ENCODE measurements around the gene PHACTR4. TPM values are rescaled to one million over a fixed set of nuclear protein-coding genes. Genes with fewer than 3 reads are reported as not detected.
A peak's percentile ranks its signal among the peaks of the same experiment; 100 is the strongest.
"Not testable (repeated sequence)": the region's sequence is repeated elsewhere in the genome, so short reads cannot be mapped to it uniquely, and the experiment has no call there.

PHACTR4 gene
- total RNA-seq, 2 experiments from 2014 or later = 24.8 to 25.7 TPM

GRCh38 chr1:28509705-28510272 is 140.2 kb downstream of the PHACTR4 start:
- Mint-ChIP-seq H3K4me3 (peak overlapping the region; percentile 98), H3K36me3 (ENCODE audit: low read depth) (peaks cover 87% of the 10 kb centered on the region), H3K9me3 (no peaks in the 10 kb centered on the region), H3K27ac (peak overlapping the region; percentile 97), H3K4me1 (peaks cover 62% of the 10 kb centered on the region), H3K27me3 (no peaks in the 10 kb centered on the region)
- ChIA-PET CTCF (interaction anchor here (0.6 to 2.8 kb wide), 5 partner anchors 11 to 241 kb away, joined by 3 to 12 read pairs (median 4); partner anchors contain the start of gene TRNAU1AP), POLR2A (interaction anchor here (1.0 to 14.5 kb wide), 18 partner anchors 9 to 672 kb away, joined by 3 to 264 read pairs (median 8); partner anchors contain the start of genes GMEB1, MED18, PHACTR4 and RNU11)
- DNase-seq = no peak

- H3K36me3 Mint-ChIP-seq (ENCODE audit: low read depth) = peaks cover 90% of the 10 kb centered on the region
- ChIA-PET POLR2A (interaction anchor here (1.0 to 14.5 kb wide), 19 partner anchors 8 to 671 kb away, joined by 3 to 264 read pairs (median 5); partner anchors contain the start of genes GMEB1, MED18, PHACTR4 and RNU11), CTCF (interaction anchor here (0.6 to 2.8 kb wide), 4 partner anchors 43 to 241 kb away, joined by 3 to 12 read pairs (median 4); partner anchors contain the start of gene TRNAU1AP)
- H3K4me3 Mint-ChIP-seq = peak overlapping the region; percentile 98
- no peak for DNase-seq
- H3K9me3 Mint-ChIP-seq = no peaks in the 10 kb centered on the region
- H3K27me3 Mint-ChIP-seq = no peaks in the 10 kb centered on the region
- H3K27ac Mint-ChIP-seq = peak overlapping the region; percentile 97
- H3K4me1 Mint-ChIP-seq = peaks cover 61% of the 10 kb centered on the region
These were observed 140.9 kb downstream of the PHACTR4 start for GRCh38 chr1:28510273-28510969.

DNA sequence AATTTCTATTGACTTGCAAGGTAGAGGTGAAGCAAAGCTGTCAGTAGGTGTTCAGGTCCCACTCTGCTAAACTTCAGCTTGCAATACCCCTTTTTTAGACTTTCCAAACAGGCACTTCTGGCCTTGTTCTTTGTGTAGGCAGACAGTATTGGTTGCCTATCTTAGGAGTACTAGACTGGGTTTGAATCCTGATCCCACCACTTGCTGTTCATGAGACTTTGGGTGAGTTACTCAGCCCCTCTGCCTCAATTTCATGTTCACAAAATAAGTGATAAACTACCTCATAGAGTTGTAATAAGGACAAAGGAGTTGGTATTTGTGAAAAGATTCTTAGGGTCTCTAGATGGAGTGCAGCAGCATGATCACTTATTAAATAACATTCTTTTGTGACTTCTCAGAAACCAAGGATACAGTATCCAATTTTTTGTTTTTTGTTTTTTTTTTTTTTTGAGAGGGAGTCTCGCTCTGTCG is 141.5 kb downstream of the PHACTR4 start:
- Mint-ChIP-seq H3K27ac (peak overlapping the region; percentile 97), H3K4me3 (peak overlapping the region; percentile 98), H3K9me3 (no peaks in the 10 kb centered on the region), H3K4me1 (peaks cover 58% of the 10 kb centered on the region), H3K36me3 (ENCODE audit: low read depth) (peaks cover 84% of the 10 kb centered on the region), H3K27me3 (no peaks in the 10 kb centered on the region)
- no peak for DNase-seq
- ChIA-PET POLR2A (interaction anchor here (0.6 to 14.5 kb wide), 12 partner anchors 7 to 263 kb away, joined by 3 to 264 read pairs (median 17); partner anchors contain the start of genes GMEB1, MED18, PHACTR4 and TAF12), CTCF (interaction anchor here (1.7 kb wide), 1 partner anchor 101 kb away, joined by 5 read pairs; no protein-coding TSS in a partner anchor)

DNA sequence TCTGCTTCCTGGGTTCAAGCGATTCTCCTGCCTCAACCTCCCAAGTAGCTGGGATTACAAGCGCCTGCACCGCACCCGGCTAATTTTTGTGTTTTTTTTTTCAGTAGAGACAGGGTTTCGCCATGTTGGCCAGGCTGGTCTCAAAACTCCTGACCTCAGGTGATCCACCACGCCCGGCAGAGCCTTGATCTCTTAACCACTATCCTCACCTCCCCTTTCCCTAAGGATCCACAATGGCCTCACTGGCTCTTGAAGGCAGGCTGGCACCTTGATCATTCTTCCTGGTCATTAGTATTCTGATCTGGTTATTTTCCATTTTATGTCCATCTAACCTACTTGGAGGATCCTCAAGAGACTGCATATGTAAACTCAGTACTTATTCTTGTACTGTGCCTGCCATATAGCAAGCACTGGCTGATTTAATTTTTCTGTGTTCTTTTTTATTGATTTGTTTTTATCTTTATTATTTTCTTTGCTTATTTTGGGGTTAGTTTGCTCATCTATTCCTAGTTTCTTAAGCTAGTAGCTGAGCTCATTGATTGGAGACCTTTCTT is 142.6 kb downstream of the PHACTR4 start:
- H3K4me1 Mint-ChIP-seq = peaks cover 63% of the 10 kb centered on the region
- peaks cover 73% of the 10 kb centered on the region for H3K36me3 Mint-ChIP-seq (ENCODE audit: low read depth)
- no peak for DNase-seq
- CTCF ChIA-PET = interaction anchor here (0.7 to 1.7 kb wide), 4 partner anchors 11 to 144 kb away, joined by 3 to 7 read pairs (median 5); no protein-coding TSS in a partner anchor
- no peaks in the 10 kb centered on the region for H3K27me3 Mint-ChIP-seq
- POLR2A ChIA-PET = interaction anchor here (1.0 to 14.5 kb wide), 5 partner anchors 41 to 137 kb away, joined by 3 to 264 read pairs (median 4); partner anchors contain the start of genes RNU11, TAF12 and TRNAU1AP
- H3K4me3 Mint-ChIP-seq = peak overlapping the region; percentile 67
- no peaks in the 10 kb centered on the region for H3K9me3 Mint-ChIP-seq
- H3K27ac Mint-ChIP-seq = peak overlapping the region; percentile 80

GRCh38 chr1:28514445-28514933 is 144.9 kb downstream of the PHACTR4 start:
- H3K27ac Mint-ChIP-seq = peak overlapping the region; percentile 42

DNA sequence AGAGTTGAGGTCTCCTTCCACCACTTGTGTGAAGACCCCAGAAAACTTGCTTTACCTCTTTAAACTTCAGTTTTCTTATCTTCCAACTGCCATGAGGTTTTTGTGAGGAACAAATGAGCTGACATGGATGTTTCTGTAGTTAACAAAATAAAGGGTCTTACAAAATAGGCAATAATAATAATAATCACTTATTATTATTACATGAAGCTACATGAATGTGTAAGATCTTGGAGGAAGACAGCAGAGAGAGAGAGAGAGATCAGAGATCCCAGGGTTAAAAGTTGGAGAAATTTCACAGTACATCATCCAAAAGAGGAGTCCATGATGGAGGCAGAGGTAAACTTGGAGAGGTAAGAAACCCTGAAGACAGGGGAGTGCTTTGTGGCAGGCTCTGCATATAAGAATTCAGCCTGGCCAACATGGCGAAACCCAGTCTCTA is 147.0 kb downstream of the PHACTR4 start:
- Mint-ChIP-seq H3K9me3 (no peaks in the 10 kb centered on the region), H3K27me3 (no peaks in the 10 kb centered on the region), H3K4me1 (peaks cover 56% of the 10 kb centered on the region), H3K27ac (peak overlapping the region; percentile 42), H3K4me3 (no peak overlapping the region), H3K36me3 (ENCODE audit: low read depth) (peaks cover 45% of the 10 kb centered on the region)
- DNase-seq = no peak
- ChIA-PET CTCF (interaction anchor here (0.6 to 3.1 kb wide), 9 partner anchors 16 to 361 kb away, joined by 3 to 24 read pairs (median 3); partner anchors contain the start of gene YTHDF2), POLR2A (interaction anchor here (0.6 to 14.5 kb wide), 11 partner anchors 9 to 744 kb away, joined by 3 to 264 read pairs (median 3); partner anchors contain the start of genes RCC1, RNU11, STX12 and TRNAU1AP)

More at GRCh38 chr1:28514445-28514933, 144.9 kb downstream of the PHACTR4 start:
- peaks cover 54% of the 10 kb centered on the region for H3K36me3 Mint-ChIP-seq (ENCODE audit: low read depth)
- H3K27me3 Mint-ChIP-seq, DNase-seq, H3K4me3 Mint-ChIP-seq, H3K9me3 Mint-ChIP-seq: not testable (repeated sequence)
- CTCF ChIA-PET = interaction anchor here (1.2 kb wide), 1 partner anchor 363 kb away, joined by 4 read pairs; no protein-coding TSS in a partner anchor
- H3K4me1 Mint-ChIP-seq = peaks cover 62% of the 10 kb centered on the region
- POLR2A ChIA-PET = interaction anchor here (7.9 to 14.5 kb wide), 2 partner anchors 7 to 66 kb away, joined by 103 to 264 read pairs; partner anchors contain the start of gene RCC1

- ChIA-PET POLR2A (interaction anchor here (1.4 to 14.5 kb wide), 5 partner anchors 10 to 63 kb away, joined by 5 to 264 read pairs (median 12); partner anchors contain the start of genes RCC1 and TRNAU1AP), CTCF (interaction anchor here (0.7 to 3.1 kb wide), 5 partner anchors 10 to 359 kb away, joined by 3 to 24 read pairs (median 4); no protein-coding TSS in a partner anchor)
- DNase-seq = no peak
- Mint-ChIP-seq H3K27me3 (no peaks in the 10 kb centered on the region), H3K9me3 (no peaks in the 10 kb centered on the region), H3K36me3 (ENCODE audit: low read depth) (peaks cover 44% of the 10 kb centered on the region), H3K27ac (peak overlapping the region; percentile 80), H3K4me1 (peaks cover 56% of the 10 kb centered on the region), H3K4me3 (peak overlapping the region; percentile 86)
These were observed 148.1 kb downstream of the PHACTR4 start for GRCh38 chr1:28517649-28517999.

DNA sequence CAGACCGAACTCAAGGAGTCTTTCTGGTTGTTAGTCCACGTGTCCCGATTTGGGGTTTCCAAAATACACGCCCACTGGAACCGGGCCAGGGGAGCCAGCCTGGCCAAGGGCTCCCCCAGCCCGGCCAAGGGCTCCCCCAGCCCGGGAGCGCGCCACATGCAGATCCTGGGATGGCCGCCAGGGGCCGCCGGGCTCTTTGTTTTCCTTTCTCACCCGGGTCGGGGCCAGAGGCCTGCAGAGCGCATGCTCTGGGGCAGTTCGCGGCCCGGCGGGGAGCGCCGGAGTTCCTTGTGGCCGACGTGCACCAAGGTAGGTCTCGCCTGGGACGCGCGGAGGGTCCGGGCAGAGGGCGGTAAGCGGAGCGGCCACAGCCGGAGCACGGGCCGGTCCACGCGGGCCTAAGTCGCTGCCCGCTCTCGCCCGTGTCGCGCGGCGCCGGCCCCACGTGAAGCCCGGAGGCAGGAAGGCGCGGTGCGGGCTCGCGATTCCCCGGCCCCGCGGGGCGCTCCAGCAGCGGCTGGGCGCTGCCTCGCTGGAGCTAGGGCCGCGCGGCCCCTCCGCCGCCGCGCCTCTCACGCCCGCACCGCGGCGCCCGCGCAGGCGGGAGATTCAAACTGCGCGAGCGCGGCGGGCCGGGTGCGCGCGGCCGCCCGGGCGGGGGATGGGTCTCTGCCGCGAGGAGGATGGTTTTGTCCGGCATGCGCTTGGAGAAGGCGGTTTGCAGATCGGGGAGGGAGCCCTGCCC is 148.6 kb downstream of the PHACTR4 start:
- Mint-ChIP-seq H3K27me3 (no peaks in the 10 kb centered on the region), H3K4me3 (peak overlapping the region; percentile 86), H3K9me3 (no peaks in the 10 kb centered on the region), H3K27ac (peak overlapping the region; percentile 80), H3K36me3 (ENCODE audit: low read depth) (peaks cover 43% of the 10 kb centered on the region), H3K4me1 (peaks cover 55% of the 10 kb centered on the region)
- ChIA-PET CTCF (interaction anchor here (0.6 to 3.1 kb wide), 5 partner anchors 10 to 358 kb away, joined by 3 to 24 read pairs (median 5); no protein-coding TSS in a partner anchor), POLR2A (interaction anchor here (0.8 to 14.5 kb wide), 12 partner anchors 10 to 359 kb away, joined by 3 to 264 read pairs (median 6); partner anchors contain the start of genes GMEB1, RCC1, RNU11 and TAF12)
- DNase-seq = peak; percentile 90

DNA sequence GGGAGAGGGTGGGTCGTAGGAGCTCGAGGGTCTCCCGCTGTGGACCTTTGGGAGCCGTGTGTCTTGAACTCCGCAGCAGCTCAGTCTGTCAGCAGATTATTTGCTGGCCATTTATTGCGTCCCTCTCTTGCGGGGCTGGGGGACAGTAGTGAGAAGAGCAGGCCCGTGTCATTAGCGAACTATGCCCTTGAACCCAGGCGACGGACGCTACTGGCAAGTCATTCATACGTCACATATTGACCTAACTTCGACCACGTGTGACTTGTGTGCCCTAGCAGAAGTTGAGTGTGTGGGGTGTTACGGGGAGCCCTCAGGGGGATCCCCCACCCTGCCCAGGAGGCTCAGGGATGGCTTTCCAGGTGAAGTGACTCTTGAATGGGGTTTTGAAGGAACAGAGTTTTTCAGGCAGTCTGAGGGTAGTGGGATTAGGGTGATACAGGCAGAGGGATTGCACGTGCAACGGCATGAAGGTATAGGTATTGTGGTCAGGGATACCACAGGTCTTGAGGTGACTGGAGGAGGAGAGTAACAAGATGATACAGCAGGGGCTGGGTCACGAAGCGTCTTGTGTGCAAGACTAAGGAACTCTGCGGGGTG is 149.3 kb downstream of the PHACTR4 start:
- no peaks in the 10 kb centered on the region for H3K9me3 Mint-ChIP-seq
- H3K27me3 Mint-ChIP-seq = no peaks in the 10 kb centered on the region
- POLR2A ChIA-PET = interaction anchor here (0.8 to 14.5 kb wide), 12 partner anchors 11 to 358 kb away, joined by 3 to 264 read pairs (median 6); partner anchors contain the start of genes GMEB1, RCC1, RNU11 and TAF12
- H3K27ac Mint-ChIP-seq = peak overlapping the region; percentile 57
- peaks cover 45% of the 10 kb centered on the region for H3K36me3 Mint-ChIP-seq (ENCODE audit: low read depth)
- H3K4me1 Mint-ChIP-seq = peaks cover 54% of the 10 kb centered on the region
- CTCF ChIA-PET = interaction anchor here (0.6 to 3.1 kb wide), 5 partner anchors 11 to 358 kb away, joined by 3 to 24 read pairs (median 5); no protein-coding TSS in a partner anchor
- peak; percentile 56 for DNase-seq
- H3K4me3 Mint-ChIP-seq = peak overlapping the region; percentile 78

DNA sequence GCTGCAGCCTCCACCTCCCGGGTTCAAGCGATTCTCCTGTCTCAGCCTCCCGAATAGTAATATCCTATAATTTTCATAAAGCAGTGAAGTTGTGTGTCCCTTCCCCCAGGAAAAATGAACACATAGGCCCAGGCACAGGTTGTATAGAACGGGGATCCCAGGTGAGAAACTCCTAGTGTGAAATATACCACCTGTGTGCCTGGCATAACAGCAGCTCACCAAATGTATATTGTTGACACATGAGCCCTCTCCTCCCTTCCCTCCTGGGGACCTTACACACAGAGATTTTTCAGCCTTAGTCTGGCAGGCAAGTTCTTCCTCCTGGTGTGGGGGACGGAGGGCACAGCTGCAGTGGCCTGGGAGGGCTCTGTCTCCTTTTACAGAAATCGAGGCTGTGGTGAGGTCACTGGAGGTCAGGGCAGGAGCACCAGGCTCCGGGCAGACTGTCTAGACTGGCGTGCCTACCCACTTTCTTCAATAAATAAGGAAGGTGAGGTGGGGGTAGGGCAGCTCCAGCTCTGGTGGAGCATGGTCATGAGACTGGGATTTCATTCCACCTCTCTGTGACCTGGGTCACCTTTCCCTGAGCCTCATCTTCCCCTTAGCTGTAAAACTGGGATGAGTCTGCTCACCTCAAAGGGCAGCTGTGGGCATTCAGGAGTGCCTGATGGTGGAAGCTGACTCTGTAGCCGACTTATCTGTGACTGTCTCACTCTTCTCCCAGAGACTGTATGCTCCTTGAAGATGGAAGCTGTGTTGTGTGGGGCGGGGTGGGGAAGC is 150.6 kb downstream of the PHACTR4 start:
- Mint-ChIP-seq H3K4me1 (peaks cover 52% of the 10 kb centered on the region), H3K36me3 (ENCODE audit: low read depth) (peaks cover 38% of the 10 kb centered on the region), H3K4me3 (peak overlapping the region; percentile 34), H3K9me3 (no peaks in the 10 kb centered on the region), H3K27me3 (no peaks in the 10 kb centered on the region), H3K27ac (no peak overlapping the region)
- ChIA-PET POLR2A (interaction anchor here (0.6 to 7.9 kb wide), 5 partner anchors 12 to 124 kb away, joined by 3 to 103 read pairs (median 3); partner anchors contain the start of gene RCC1), CTCF (interaction anchor here (0.6 to 1.6 kb wide), 2 partner anchors 11 to 22 kb away, joined by 3 to 4 read pairs; no protein-coding TSS in a partner anchor)
- no peak for DNase-seq

Data from activated CD4-positive, alpha-beta memory T cell treated with anti-CD3 and anti-CD28 coated beads, Interleukin-2, amount 10 ng/mL, durations not matched to agents 7 days and 5 days (primary cell).